ENCODE measurements around the gene ADCY2.

Gene ADCY2

DNA sequence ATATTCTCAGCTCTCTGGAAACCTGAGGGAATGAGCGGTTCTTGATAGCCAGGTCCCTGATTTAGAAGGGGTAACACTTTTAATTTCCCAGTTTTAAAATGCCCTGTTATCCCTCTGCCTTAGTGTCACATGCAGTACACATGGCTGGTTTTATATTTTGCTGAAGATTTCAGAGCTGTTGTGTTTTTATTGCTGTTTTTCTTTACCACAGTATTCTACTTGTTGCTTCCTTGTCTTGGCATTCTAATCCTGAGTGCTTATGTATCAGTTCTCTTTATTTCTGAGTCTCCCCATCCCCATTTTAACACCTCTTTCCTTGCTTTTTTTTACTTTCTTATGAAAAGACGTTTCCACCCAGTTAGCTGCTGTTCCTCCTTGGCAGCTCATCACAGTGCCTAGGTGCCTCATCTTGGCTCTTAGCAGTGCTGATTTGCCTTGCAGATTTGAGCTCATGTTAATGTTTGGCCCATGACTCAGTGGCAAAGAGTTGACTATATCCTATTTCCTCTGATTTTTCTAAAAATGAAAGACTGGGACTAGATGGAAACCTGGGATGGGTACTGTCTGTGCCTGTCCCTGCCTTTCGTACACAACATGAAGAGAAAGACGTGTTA, 476.7 kb downstream of the ADCY2 start:
- Histone ChIP-seq H3K9ac (peak overlapping the region in 7 of 11 experiments; percentile 9 to 49 (median 19); a peak in 9 of 22 replicates), H3K4me3 (0 out of 20 replicates have a peak overlapping the region, but pooled peaks of 1 of the 10 experiments have one; percentile 24), H3K27me3 (no peaks in the 10 kb centered on the region), H3K9me3 (replicated peaks in 1 of 11) (no peaks in the 10 kb centered on the region), H3K36me3 (peaks cover 39 to 69% (median 62%) of the 10 kb centered on the region in 11 experiments), H3K4me2 (peak overlapping the region; percentile 51 to 89 (median 82)), H3K27ac (peak overlapping the region in 3 of 11 experiments; percentile 17 to 42 (median 22); a peak in 3 of 22 replicates), H4K20me1 (peaks cover 32 to 86% (median 73%) of the 10 kb centered on the region in 11 experiments; a peak in 21 of 22 replicates), H3K4me1 (peaks cover 37 to 77% (median 49%) of the 10 kb centered on the region in 10 experiments)
- TF ChIP-seq Cebpa-rat (IDR thresholded peaks at IDR 0.05): no peak

DNA sequence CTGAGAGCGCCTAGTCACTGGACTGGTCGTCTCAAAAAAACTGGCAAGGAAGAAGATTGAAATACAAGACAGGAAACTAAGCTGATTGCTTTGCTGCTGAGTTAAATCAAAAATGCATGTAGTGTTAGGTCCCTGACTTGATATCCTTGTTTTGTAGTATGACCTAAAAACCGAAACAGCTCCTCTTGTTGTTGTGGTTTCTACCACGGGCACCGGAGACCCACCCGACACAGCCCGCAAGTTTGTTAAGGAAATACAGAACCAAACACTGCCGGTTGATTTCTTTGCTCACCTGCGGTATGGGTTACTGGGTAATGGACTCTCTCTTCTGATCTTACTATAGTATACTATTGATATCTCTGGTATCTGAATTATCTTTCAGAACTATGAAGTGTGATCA, 477.3 kb downstream of the ADCY2 start:
- Histone ChIP-seq H3K27me3 (no peaks in the 10 kb centered on the region), H3K9ac (peak overlapping the region in 8 of 11 experiments; percentile 9 to 49 (median 20); a peak in 7 of 22 replicates), H3K4me2 (peak overlapping the region; percentile 51 to 89 (median 82)), H3K4me3 (0 out of 20 replicates have a peak overlapping the region, but pooled peaks of 1 of the 10 experiments have one; percentile 24), H3K36me3 (peaks cover 45 to 75% (median 68%) of the 10 kb centered on the region in 11 experiments), H3K4me1 (peaks cover 34 to 77% (median 45%) of the 10 kb centered on the region in 10 experiments), H4K20me1 (peaks cover 32 to 92% (median 79%) of the 10 kb centered on the region in 11 experiments; a peak in 21 of 22 replicates), H3K9me3 (replicated peaks in 1 of 11) (no peaks in the 10 kb centered on the region), H3K27ac (peak overlapping the region in 3 of 11 experiments; percentile 17 to 42 (median 22); a peak in 3 of 22 replicates)
- no peak for TF ChIP-seq Cebpa-rat (IDR thresholded peaks at IDR 0.05)

DNA sequence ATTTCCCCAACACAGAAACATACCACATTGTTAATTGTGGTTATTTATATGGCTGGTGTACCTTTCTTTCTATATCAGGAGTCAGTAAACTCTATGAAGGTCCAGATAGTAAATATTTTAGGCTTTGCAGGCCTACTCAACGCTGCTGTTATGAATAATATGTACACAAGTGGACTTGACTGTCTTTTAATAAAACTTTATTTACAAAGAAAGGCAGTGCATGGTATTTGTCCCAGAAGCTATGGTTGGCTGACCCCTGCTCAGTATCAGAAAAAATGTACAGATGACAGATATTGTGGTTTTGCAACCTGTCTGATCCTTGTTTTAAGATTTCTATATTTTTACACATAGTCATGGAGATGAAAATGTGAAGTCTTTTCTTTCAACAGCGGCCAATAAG, 478.7 kb downstream of the ADCY2 start:
- H3K27me3 ChIP-seq: no peaks in the 10 kb centered on the region
- no peak overlapping the region for H3K27ac ChIP-seq
- 0 out of 22 replicates have a peak overlapping the region, but pooled peaks of 1 of the 11 experiments have one; percentile 2 for H3K4me2 ChIP-seq
- no peaks in the 10 kb centered on the region for H3K9me3 ChIP-seq (replicated peaks in 1 of 11)
- peaks cover 34 to 91% (median 52%) of the 10 kb centered on the region in 10 experiments for H3K4me1 ChIP-seq
- H3K36me3 ChIP-seq: peaks cover 49 to 89% (median 82%) of the 10 kb centered on the region in 11 experiments
- H4K20me1 ChIP-seq: peaks cover 33 to 100% (median 84%) of the 10 kb centered on the region in 11 experiments; a peak in 21 of 22 replicates
- H3K4me3 ChIP-seq: no peak overlapping the region
- no peak for TF ChIP-seq Cebpa-rat (IDR thresholded peaks at IDR 0.05)
- no peak overlapping the region for H3K9ac ChIP-seq

DNA sequence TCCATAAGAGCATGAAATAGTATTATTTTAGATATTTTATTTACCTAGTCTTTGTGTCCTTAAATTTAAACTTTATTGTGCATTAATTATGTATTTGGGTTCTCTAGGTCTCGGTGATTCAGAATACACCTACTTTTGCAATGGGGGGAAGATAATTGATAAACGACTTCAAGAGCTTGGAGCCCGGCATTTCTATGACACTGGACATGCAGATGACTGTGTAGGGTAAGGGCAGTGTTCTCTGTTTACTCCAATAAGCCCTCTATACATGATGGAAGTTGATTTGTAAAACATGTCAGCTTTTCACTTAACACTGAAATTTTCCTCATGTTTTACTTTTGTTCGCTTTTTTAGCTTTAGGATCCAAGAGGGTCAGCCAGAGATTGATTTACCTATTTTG, 479.2 kb downstream of the ADCY2 start:
- no peak for TF ChIP-seq Cebpa-rat (IDR thresholded peaks at IDR 0.05)
- H3K36me3 ChIP-seq: peaks cover 54 to 94% (median 87%) of the 10 kb centered on the region in 11 experiments

DNA sequence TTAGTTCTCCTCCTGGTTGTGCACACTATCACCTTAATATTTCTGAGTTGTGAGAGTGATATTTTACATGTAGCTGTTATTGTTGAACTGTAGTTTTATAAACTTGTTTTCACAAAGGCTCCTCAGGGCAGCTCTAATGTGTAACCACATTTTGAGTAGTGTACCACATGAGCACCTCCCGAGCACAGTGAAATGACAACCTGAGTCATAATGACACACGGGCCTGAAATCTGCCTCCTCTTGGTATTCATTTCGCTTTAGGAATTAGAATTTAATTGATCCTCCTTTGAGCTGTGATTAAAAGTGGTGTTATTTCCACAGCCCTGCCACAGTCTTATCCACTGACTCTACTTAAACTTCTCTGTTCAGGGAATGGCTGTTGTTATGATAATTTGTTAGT, 480.9 kb downstream of the ADCY2 start:
- Histone ChIP-seq H4K20me1 (peaks cover 22 to 100% (median 83%) of the 10 kb centered on the region in 11 experiments; a peak in 20 of 22 replicates), H3K4me3 (no peak overlapping the region), H3K9me3 (replicated peaks in 1 of 11) (no peaks in the 10 kb centered on the region), H3K4me2 (peak overlapping the region in 4 of 11 experiments; percentile 16 to 76 (median 68); a peak in 7 of 22 replicates), H3K27ac (peak overlapping the region in 3 of 11 experiments; percentile 69 to 84 (median 79); a peak in 5 of 22 replicates), H3K9ac (peak overlapping the region in 2 of 11 experiments; percentile 11 to 22; a peak in 1 of 22 replicates), H3K27me3 (no peaks in the 10 kb centered on the region), H3K36me3 (peaks cover 72 to 100% (median 93%) of the 10 kb centered on the region in 11 experiments), H3K4me1 (peaks cover 16 to 95% (median 32%) of the 10 kb centered on the region in 10 experiments)
- TF ChIP-seq Cebpa-rat (IDR thresholded peaks at IDR 0.05): no peak

More for the DNA sequence above, 479.2 kb downstream of the ADCY2 start:
- no peak overlapping the region for H3K9ac ChIP-seq
- no peaks in the 10 kb centered on the region for H3K27me3 ChIP-seq
- H4K20me1 ChIP-seq: peaks cover 35 to 100% (median 84%) of the 10 kb centered on the region in 11 experiments; a peak in 21 of 22 replicates
- H3K27ac ChIP-seq: no peak overlapping the region
- H3K4me3 ChIP-seq: no peak overlapping the region
- H3K9me3 ChIP-seq (replicated peaks in 1 of 11): no peaks in the 10 kb centered on the region
- no peak overlapping the region for H3K4me2 ChIP-seq
- peaks cover 34 to 95% (median 49%) of the 10 kb centered on the region in 10 experiments for H3K4me1 ChIP-seq

DNA sequence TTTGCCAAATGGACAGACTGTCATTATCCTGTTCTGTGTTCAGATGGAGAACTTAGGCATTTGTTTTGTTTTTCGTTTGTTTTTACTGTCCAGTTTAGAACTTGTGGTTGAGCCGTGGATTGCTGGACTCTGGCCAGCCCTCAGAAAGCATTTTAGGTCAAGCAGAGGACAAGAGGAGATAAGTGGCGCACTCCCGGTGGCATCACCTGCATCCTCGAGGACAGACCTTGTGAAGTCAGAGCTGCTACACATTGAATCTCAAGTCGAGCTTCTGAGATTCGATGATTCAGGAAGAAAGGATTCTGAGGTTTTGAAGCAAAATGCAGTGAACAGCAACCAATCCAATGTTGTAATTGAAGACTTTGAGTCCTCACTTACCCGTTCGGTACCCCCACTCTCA, 481.9 kb downstream of the ADCY2 start:
- Histone ChIP-seq H3K9ac (peak overlapping the region in 3 of 11 experiments; percentile 34 to 60 (median 38); a peak in 4 of 22 replicates), H3K36me3 (peaks cover 81 to 100% (median 97%) of the 10 kb centered on the region in 11 experiments), H3K27ac (peak overlapping the region in 7 of 11 experiments; percentile 3 to 84 (median 61); a peak in 10 of 22 replicates), H3K9me3 (replicated peaks in 1 of 11) (no peaks in the 10 kb centered on the region), H3K4me2 (peak overlapping the region in 5 of 11 experiments; percentile 12 to 76 (median 62); a peak in 9 of 22 replicates), H4K20me1 (peaks cover 19 to 100% (median 77%) of the 10 kb centered on the region in 11 experiments; a peak in 20 of 22 replicates), H3K4me1 (peaks cover 7 to 90% (median 22%) of the 10 kb centered on the region in 10 experiments), H3K27me3 (no peaks in the 10 kb centered on the region), H3K4me3 (no peak overlapping the region)
- TF ChIP-seq Cebpa-rat (IDR thresholded peaks at IDR 0.05): no peak

DNA sequence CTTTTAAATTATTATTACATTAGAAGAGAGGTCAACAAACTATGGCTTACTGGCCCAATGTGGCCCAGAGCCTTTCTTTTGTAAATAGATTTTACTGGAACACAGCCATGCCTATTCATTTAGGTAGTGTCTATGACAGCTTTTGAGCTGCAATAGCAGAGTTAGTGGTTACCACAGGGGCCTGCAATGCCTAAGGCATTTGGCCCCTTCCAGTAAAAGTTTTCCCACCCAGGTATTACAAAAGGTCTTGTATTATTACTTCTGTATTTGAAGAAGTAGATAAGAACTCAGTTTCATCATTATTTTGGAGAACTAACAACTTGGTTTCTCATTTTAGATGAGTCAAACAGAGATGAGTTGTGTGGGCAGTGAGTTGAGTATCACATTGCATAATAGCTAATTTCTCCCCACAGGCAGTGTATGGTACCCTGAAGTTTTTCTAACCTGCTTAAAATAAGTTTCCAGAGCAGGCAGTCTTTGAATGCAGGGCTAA, 482.5 kb downstream of the ADCY2 start:
- peak in 2 of 11 experiments; percentile 66 to 73; a peak in 4 of 22 replicates for TF ChIP-seq Cebpa-rat (IDR thresholded peaks at IDR 0.05)
- H3K27ac ChIP-seq: peak overlapping the region in 7 of 11 experiments; percentile 3 to 84 (median 61); a peak in 10 of 22 replicates

More for the DNA sequence above, 482.5 kb downstream of the ADCY2 start:
- Histone ChIP-seq H3K9me3 (replicated peaks in 1 of 11) (no peaks in the 10 kb centered on the region), H3K4me3 (no peak overlapping the region), H3K36me3 (peaks cover 87 to 100% (median 100%) of the 10 kb centered on the region in 11 experiments), H3K27me3 (no peaks in the 10 kb centered on the region), H3K4me2 (peak overlapping the region in 5 of 11 experiments; percentile 38 to 76 (median 62); a peak in 10 of 22 replicates), H3K4me1 (peaks cover 1 to 85% (median 17%) of the 10 kb centered on the region in 10 experiments; a peak in 18 of 20 replicates), H3K9ac (peak overlapping the region in 3 of 11 experiments; percentile 34 to 60 (median 38); a peak in 3 of 22 replicates), H4K20me1 (peaks cover 14 to 100% (median 71%) of the 10 kb centered on the region in 11 experiments; a peak in 19 of 22 replicates)
